ENCODE data around the gene WHRN.

Gene WHRN

DNA sequence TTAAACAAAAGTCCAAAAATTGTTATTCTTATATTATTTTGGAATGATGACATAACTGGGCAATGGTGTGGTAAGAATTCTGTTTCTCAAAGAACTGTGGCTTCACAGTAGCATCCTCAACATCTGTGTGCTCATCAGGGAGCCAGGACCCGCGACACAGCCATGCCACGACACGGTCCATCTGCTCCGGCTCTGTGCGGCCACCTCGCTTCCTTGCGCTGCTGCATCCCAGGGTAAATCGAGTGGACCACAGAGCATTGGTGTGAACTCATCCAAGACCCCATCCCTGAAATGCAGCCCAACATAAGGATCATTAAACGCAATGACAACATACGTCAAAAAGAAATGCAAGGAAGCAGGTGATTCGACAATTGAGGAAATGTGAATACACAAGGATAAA is 15.3 kb downstream of the WHRN start:
- DNase-seq = no peak

DNA sequence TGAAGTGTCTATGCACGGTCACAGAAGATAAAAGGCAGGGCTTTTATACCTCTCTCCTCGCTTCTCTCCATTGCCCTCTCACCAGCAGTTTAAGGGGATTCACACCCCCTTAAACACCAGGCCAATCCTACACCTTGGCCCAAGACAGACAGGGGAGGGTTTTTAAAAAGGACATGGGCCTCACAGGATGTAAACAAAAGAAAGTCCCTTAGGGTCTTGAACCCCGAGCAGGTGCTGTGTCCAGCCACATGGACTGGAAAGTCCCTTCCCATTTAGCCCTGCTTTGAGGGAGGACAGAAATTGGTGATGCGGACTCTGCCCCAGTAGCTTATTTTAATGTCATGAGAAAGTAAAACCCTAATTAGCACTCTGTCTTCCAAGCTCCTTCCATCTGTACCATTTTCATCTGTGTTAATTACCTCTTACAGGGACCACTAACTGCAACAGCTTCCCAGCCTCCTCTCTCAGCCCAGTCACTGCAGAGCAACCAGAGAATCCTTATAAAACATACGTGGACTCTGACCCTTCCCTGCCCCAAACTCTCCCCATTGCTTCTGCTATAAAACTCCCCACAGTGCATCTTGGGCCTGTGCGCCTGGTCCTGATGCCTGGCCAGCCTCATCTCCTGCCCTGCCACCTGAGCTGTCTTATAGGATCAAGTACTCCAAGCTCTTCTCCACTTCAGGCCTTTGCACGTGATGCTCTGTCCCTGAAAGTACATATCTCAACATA is 16.7 kb downstream of the WHRN start:
- DNase-seq = no peak

DNA sequence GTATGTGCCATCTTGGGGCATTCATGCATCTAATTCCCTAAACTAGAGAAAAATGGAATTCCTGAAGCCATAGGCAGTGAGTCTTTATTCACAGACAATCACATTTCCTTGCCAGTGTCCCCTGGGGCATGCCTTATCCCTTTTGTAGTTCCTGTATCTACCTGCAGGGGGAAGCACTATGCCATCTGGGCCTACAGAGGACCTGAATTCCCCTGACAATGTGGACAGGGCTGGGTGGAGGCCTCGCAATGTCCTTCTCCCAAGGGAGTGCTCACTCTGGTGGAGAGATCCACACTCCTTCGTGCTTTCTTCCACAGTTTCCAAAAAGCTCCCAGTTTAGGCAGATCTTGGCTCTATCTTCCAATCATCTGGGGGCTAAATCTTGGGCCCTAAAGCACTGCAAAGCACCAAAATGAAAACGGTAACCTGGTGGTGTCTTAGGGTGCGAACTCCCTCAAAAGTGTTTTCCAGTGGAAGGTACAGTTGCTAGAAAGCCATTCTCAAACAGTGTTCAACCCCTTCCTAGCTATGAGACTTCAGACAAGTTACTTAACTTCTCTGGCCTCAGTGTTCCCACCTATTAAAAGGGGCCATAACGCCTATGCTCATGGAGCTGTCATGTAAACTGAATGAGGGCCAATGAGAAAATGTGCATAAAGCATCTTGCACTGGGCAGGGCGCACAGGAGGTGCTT is 17.5 kb downstream of the WHRN start:
- peak; percentile 74 for DNase-seq

DNA sequence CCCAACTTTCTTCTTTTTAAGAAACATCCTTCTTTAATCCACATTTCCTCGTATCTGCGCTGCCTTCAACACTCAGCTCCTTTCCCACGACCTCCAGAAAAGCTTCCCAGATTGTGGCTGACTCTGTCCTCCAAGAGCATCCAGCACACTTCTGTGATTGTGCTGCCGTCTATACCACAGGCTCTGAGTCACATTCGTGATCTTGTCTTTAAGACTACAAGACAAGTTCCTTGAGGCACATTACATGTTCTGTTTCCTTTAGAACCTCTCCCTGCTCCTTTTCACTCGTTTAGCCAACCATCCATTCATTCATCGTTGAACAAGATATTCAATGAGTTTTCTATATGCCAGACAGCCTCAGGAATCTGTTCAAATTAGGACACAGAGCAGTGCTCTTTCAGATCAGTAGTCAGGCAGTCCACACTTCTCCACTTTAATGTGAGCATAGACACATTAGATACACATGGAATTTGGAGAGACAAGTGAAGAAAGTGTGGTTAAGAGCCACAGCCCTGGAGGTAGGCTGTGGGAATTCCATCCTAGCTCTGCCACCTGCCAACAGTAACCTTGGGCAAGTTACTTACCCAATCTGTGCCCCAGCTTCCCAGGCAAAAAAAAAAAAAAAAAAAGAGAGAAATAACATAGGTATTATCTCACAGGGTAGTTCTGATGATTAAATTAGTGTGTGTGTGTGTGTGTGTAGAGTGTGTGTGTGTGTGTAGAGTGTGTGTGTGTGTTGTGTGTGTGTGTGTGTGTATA is 18.9 kb downstream of the WHRN start:
- DNase-seq = no peak

DNA sequence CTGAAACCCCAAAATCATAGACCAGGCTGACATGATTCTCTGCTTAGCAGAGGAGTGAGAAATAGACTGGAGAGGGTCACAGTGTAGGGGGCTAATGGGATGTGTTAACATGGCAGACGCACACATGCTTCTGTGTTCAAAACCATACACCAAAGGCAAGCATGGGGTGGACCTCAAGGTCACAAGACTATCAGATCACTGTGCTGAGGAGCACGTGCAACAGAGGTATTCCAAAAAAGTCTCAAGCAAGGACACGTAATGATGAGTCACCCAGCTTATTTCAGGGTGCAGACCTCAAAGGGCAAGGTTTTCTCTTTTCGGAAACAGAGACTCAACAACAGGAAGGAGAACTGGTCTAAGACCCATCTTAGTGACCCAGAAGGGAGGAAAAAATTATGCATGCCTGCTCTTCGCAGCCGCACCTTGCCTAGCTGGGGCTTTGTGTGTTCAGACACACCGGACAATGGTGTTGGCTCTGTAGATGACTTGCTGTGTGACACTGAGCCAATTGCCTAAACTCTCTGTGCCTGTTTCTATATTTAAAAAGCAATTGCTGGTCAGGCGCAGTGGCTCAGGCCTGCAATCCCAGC is 20.3 kb downstream of the WHRN start:
- DNase-seq = peak; percentile 67

DNA sequence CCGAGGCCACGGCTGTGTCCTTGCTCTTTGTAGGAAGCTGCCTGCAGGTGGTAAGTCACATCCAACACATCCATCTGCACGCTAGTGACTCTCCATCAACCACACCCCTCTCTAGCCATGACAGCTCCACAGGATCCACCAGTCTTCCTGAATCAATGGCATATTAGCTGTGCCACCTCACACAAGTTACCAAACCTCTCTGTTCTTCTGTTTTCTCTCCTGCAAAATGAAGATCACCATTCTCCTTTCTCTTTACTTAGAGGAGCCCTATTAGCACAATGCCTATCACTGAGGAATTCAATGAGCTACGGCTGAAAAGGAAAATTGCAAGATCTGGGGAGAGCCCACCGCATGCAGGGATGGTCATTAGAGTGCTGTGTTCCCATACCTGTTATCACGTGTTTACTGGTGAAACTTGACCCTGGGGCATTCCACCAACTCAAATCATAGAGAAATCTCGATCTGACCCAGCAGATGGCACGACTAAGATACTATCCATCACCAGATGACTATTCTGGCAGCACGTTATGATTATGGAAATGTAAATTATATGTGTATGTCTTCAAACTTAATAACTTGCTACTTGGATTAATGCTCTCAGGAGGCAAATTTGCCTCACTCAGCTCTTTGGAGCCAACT is 20.9 kb downstream of the WHRN start:
- DNase-seq = no peak

DNA sequence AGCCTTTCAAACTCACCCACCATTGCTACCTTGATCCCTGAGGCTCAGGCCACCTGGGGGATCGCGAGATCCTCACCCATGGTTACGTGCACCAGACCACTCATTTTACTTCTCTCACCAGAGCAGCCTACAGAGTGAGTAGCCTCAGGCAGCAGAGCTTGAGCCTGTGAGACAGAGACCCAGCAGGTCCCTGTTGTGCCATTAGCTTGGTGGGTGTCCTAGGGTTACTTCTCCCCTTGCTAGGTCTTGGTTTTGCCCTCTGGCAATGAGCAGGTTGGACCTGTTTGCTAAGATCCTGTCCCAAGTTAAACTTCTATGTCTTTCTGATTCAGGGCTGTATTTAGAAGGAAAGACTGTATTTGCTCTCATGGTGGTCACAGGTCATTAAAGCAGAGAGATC is 21.8 kb downstream of the WHRN start:
- no peak for DNase-seq

DNA sequence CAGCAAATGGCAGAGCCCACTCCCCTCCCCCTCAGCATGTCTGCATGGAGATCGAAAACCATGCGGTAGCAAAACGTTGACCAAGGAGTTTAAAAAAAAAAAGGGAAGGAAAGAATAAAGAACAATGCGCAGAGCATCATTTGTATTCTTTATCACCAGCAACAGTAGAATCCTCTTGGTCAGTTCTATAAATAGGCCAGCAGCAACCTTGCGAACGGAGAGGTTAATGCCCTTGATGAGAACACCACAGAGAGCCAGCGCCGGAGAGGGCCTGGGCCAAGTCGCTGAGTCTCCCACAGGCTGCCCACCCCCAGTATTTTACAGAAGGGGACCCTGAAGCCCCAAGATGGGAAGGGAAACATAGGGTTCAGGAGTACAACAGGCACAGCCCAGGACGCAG is 22.7 kb downstream of the WHRN start:
- no peak for DNase-seq

DNA sequence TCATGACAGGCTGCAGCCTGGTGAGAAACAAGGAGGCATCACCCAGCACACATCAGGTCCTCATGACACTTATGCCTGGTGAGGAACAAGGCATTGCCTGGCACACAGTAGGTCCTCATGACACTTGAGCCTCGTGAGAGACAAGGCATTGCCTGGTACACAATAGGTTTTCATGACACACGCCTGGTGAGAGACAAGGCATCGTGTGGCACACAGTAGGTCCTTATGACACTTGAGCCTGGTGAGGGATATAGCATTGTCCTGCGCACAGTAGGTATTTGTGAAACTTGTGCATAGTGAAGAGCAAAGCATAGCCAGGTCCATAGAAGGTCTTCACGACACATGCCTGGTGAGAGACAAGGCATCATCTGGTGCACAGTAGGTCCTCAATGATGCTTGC is 23.5 kb downstream of the WHRN start:
- no peak for DNase-seq

DNA sequence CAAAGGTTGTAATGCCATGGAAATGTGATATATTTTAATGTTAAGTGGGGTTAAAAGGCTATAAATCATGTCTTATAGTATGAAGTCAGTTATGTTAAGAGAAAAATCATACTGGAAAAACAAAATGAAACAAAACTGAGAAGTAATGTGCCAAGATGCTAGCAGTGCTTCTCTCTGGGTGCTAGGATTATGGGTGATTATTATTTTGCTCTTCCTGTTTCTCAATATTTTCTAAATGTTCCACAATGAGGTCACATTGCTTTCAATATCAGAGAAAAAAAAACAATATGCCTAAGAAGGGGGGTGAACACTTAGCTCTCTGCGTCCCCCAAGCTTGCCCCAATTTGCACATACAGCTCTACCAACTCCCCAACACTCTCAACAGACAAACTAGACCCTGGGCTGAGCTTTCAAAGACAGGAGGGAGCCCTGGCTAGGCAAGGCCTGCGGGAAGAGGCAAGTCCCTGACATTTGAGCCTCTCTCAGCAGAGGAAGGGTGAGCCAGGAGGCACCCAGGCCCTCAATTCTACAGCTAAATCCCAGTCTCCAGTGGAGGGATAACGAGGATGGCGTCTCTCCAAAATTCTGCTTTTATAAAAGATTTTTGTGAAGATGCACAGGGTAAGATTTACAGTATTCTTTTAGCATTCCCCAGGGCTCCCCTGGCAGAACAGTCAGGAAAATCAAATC is 24.4 kb downstream of the WHRN start:
- no peak for DNase-seq

DNA sequence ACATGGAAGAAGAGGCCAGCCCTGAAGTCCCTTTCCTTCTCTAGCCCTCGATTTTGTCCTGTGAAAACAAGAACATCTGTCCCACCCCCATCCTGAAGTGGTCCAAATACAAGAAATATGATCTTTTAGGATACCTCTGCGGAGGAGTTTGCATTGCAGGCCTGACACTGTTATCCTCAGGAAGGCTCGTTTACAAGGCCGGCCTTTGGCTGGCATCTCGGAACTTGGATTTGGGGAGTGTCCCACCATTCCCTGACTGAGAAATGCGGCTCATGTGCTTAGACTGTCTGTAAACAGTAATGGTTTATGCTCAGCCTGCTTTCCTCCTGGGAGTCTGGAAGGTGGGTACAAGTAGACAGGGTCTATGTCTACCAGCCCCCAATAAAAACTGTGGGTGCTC is 26.4 kb downstream of the WHRN start:
- no peak for DNase-seq

DNA sequence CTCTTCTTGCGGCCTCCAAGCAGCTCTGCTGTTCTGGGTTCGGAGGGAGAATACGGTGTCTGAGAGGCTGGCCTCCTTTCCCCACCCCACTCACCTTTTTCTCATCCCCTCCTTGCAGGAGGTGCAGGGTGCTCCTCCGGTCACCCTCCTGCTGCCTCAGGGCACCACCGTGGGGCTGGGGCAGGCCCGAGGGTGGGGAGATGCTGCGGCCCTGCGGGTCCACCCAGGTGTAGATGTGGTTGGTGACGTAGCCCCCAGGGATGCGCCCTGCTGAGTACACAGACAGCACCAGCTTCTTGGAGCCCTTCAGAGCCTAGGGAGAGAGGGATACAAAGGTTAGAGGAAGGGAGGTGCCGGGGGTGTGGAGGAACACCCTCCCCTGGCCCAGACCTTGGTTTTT is 26.8 kb downstream of the WHRN start:
- no peak for DNase-seq

DNA sequence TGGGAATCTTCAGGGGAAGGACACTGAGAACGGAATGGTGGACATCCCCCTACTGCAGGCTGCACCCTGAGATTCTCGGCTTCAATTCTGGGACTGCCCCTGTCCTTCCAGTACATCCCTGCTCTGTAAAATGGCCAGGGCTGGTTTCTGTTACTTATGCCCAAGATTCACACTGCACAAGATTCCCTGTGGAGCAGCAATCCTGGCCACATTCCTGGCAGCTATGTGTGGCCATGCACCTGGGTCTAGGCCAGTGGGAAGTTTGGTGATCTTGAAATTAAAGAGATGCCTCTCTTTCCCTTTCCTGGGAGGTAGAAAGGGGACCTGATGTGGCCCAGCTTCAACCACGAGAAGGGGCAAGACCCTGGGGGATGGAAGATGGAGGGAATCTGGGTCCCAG is 27.6 kb downstream of the WHRN start:
- DNase-seq = no peak

DNA sequence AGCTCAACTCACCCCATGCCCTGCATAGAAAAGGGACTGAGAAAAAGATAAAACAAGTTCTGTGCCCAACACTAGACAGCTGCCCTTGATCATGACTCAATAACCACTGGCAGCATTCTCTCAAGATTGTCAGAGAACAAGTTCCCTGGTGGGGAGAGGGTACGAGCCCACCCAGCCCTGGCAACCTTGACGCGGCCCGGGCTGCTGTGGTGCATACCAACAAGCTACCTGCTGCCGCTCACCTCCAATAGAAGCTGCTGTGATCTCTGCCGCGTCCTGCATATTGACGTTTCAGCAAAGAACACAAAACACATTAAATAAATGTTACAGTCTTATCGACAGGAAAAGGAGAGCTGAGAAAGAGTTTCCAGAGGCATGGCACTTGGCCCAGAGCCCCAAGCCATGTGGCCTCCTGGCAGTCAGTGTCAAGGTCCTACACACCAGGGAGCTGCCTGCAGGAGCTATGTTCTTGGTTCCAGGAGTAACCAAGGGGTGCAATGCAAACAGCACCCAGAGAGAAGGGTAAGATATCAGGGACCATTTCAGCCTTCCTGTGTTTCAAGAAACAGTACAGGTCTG is 28.3 kb downstream of the WHRN start:
- DNase-seq = no peak

DNA sequence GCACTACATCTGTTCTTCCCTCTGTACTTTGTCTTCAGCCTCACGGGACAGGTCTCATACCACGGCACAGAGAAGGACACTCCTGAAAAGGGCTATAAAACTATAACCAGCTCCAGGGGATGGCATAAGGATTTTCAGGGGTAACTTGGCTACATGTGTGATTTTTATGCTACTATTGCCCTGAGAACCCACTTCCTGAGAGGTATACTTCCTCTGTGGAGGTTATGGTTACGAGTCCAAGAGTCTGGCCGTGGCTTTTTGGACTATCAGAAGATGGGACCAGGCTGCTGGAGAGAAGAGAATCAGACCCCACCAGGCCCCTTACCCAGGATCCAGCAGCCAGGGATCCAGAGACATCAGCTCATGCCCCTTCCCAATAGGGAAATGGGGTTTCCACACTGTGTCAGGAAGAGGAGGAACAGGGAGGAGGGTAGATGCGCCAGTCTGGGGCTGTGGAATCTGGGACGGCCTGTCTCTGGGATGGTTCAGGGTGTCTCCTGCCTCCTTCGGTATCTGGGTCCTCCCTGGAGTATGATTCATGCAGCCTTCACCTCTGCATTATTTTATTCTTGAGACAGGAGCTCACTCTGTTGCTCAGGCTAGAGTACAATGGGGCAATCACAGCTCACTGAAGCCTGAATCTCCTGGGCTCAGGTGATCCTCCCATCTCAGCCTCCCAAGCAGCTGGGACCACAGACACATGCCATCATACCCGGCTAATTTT is 29.7 kb downstream of the WHRN start:
- DNase-seq = no peak

DNA sequence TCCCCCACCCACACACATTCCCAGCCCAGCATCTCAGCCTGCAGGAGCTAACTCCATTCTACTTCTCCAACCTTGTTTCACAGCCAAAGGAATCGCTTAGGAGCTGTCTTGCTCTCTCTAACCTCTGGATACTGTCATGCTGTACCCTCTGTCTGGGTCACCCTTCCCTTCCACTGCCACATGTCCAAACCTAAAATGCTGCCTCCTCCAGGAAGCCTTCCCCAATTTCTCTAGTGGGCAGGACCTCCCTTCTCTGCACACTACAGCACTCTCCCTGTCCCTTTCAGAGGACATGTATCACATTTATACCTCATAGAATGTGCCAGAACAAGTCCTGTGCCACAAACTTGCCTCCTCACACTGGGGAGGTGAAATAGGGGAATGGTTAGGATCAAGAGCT is 30.8 kb downstream of the WHRN start:
- DNase-seq = no peak

DNA sequence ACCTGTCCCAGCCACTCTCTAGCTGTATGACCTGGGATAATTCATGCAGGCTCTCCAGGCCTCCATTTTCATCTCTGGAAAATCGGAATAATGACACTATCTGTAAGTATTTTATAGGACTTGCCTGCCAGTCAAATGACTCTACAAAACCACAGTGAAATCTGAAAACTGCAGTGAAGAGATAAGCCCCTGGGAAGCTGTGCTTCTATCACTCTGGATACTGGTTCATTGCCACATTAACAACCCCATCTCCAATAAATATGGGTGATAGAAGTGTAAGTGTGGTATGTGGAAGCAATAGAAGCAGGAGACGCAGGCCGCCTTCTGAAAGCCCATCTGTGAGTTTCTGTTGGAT is 31.8 kb downstream of the WHRN start:
- DNase-seq = no peak

DNA sequence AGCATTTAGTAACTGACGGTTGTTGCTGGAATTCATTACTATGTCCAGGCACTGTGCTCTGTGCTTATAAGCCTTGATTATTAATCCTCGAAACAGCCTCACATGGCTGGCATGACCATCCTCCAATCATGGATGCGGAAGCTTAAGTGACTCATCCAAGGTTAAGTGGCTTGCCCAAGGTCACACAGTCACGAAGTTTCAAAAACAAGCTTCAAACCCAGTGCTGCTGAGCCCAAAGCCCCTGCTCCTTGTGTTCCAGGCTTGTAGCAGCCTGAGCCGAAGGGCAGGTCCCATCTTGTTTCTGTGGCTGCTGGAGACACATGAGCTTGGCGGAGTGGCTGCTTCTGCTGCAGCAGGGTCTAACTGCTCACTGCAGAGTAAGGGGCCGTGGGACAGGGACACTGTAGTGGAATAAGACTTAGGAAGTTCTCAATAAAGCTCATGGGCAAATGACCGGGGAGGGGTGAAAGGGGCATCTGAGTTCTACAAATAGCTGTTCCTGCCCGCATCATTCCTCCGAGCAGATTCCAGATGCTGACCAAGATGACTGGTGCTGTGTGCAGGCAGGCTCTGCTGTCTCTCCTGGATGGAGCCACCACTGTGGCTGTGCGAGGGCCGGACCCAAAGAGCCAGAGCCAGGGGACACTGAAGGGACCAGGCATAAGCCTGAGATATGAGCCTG is 32.4 kb downstream of the WHRN start:
- no peak for DNase-seq

DNA sequence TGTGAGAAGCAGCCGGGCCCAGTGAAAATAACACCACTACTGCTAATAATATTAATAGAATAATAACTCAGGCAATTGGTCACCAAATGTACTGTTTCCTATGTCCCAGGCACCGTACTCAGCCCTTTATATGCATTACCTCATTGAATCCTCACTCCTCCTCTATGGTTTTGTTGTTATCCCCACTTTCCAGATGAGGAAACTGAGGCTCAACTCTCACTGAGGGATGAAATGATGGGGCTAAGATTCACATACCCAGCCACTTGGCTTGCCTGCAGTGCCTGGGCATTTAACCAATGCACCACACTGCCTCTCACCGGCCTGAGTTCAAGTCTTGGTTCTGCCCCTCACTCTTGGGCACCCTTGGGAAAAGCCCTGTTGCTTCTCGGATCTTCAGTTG is 34.1 kb downstream of the WHRN start:
- DNase-seq = no peak

DNA sequence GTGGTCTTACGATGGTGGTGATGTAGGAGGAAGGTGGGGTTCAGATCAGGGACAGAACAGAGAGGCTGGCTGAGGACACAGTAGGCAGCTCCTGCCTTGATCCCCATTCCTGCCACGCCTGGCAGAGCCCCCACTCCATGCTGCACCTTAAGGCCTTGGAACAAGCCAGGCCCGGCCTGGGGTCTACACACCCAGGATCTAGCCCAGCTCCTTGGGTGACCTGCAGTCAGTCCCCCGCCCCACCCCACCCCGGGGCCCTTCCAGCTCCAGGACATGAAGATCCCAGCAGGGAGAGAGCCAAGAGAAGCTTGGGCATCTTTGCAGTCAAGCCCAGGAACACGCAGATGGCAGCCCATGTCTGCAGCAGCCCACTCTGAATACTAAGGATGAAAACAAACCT is 34.7 kb downstream of the WHRN start:
- no peak for DNase-seq

DNA sequence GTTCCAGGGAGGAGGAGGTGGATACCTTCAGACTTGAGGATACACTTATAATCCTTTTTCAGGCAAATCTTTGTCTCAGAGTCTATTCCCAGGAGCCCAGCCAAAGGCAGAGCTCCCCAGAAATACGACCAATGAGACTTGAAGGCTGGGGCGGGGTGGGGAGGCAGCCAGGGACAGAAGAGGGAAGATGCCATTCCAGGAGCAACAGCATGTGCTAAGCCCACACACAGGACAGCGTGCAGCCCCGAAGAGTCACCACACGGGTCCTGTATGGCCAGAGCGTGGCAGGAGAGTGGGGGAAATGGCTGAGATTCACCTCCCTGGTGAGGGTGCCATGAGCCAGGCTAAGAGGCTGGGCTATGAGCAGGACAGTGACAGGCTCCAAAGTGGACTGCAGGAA is 35.2 kb downstream of the WHRN start:
- DNase-seq = no peak
